ENCODE measurements around the gene LMBR1.
"Not testable (repeated sequence)": the region's sequence is repeated elsewhere in the genome, so short reads cannot be mapped to it uniquely, and the experiment has no call there.

DNA sequence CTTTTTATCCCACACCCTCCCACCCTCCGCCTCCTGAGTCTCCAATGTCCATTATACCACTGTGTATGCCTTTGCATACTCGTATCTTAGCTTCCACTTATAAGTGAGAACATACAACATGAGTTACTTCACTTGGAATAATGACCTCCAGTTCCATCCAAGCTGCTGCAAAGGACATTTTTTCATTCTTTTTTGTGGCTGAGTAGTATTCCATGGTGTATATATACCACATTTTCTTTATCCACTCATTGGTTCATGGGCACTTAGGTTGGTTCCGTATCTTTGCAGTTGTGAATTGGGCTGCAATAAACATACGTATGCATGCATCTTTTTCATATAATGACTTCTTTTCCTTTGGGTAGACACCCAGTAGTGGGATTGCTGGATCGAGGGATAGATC lies 245.7 kb downstream of the LMBR1 start:
- TF ChIP-seq, protein P1, sequence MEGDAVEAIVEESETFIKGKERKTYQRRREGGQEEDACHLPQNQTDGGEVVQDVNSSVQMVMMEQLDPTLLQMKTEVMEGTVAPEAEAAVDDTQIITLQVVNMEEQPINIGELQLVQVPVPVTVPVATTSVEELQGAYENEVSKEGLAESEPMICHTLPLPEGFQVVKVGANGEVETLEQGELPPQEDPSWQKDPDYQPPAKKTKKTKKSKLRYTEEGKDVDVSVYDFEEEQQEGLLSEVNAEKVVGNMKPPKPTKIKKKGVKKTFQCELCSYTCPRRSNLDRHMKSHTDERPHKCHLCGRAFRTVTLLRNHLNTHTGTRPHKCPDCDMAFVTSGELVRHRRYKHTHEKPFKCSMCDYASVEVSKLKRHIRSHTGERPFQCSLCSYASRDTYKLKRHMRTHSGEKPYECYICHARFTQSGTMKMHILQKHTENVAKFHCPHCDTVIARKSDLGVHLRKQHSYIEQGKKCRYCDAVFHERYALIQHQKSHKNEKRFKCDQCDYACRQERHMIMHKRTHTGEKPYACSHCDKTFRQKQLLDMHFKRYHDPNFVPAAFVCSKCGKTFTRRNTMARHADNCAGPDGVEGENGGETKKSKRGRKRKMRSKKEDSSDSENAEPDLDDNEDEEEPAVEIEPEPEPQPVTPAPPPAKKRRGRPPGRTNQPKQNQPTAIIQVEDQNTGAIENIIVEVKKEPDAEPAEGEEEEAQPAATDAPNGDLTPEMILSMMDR (IDR thresholded peaks at IDR 0.05), result not testable (repeated sequence)
- not testable (repeated sequence) for TF ChIP-seq POLR2A (IDR thresholded peaks at IDR 0.05)
